ENCODE measurements around the gene ITGB7. TPM values are rescaled to one million over a fixed set of nuclear protein-coding genes. Genes with fewer than 3 reads are reported as not detected.

ITGB7 gene
- total and polyA plus RNA-seq, 2 of the 4 experiments (the other 2 are of a cell fraction), result 0.18 to 0.44 TPM

- Histone ChIP-seq H3K4me2 (ENCODE audit: low read depth, low read length) (no peak overlapping the region), H4K20me1 (ENCODE audit: insufficient read depth, low read length) (no peaks in the 10 kb centered on the region), H3K27me3 (ENCODE audit: control insufficient read depth, insufficient read depth, low read length) (no peaks in the 10 kb centered on the region), H2AFZ (replicated peaks; ENCODE audit: low read length, poor library complexity) (peak overlapping the region; percentile 45), H3K18ac (ENCODE audit: low read depth, low read length) (peak overlapping the region; percentile 20; the same call in 1 of the 2 replicates), H3K9me1 (ENCODE audit: insufficient read depth, low read length) (peaks cover 22% of the 10 kb centered on the region), H3K27ac (ENCODE audit: insufficient read depth, low read length) (peak overlapping the region; percentile 26; the same call in 1 of the 2 replicates), H3K9ac (ENCODE audit: low read depth, low read length) (no peak overlapping the region), H3K4me3 (ENCODE audit: insufficient read depth, low read depth, low read length) (no peak overlapping the region), H4K8ac (ENCODE audit: low read depth in 2 of 2, low read length in 2 of 2) (peak overlapping the region in 1 of 2 experiments; percentile 61; a peak in 2 of 4 replicates), H3K4ac (ENCODE audit: low read depth, low read length) (peak overlapping the region; percentile 8; the same call in 1 of the 2 replicates), H4K91ac (ENCODE audit: insufficient read depth, low read depth, low read length) (no peak overlapping the region), H3K36me3 (ENCODE audit: control insufficient read depth, insufficient read depth, low read length) (peaks cover 15% of the 10 kb centered on the region), H2BK20ac (ENCODE audit: low read depth, low read length) (no peak overlapping the region), H3K79me1 (ENCODE audit: low read depth in 1 of 2, low read length in 2 of 2) (peaks cover 5 to 39% of the 10 kb centered on the region in 2 experiments; a peak in 2 of 4 replicates), H2AK5ac (ENCODE audit: low read depth, low read length) (no peak overlapping the region; the same call in 1 of the 2 replicates), H4K5ac (ENCODE audit: low read depth, low read length) (0 out of 2 replicates have a peak overlapping the region, but pooled peaks have one; percentile 6), H3K4me1 (ENCODE audit: control insufficient read depth, insufficient read depth, low read length) (peaks cover 23% of the 10 kb centered on the region), H2BK5ac (ENCODE audit: low read depth, low read length, poor library complexity, severe bottlenecking) (peak overlapping the region; percentile 35), H3K23ac (ENCODE audit: low read depth, low read length) (no peak overlapping the region), H3K14ac (replicated peaks; ENCODE audit: low read depth, low read length) (0 out of 2 replicates have a peak overlapping the region, but pooled peaks have one; percentile 5), H2AK9ac (replicated peaks; ENCODE audit: low read depth, low read length, poor library complexity) (no peak overlapping the region), H3K56ac (ENCODE audit: extremely low read depth, insufficient read depth, low read length) (no peak overlapping the region), H3K9me3 (ENCODE audit: control insufficient read depth, insufficient read depth, low read length) (no peaks in the 10 kb centered on the region), H2BK15ac (ENCODE audit: low read depth, low read length) (no peak overlapping the region; the same call in 2 of the 3 replicates), H2BK120ac (ENCODE audit: low read depth, low read length) (peak overlapping the region; percentile 9; the same call in 1 of the 2 replicates)
- in situ Hi-C loops (cut with MboI; ENCODE audit: low sequenced_read_pairs), result no loop called here
- ATAC-seq (ENCODE audit: low read depth) (peak; percentile 54), DNase-seq (peak; percentile 42)
- BruUV-seq (replicated peaks), result no TSS peak
- TF ChIP-seq SMC3 (IDR thresholded peaks at IDR 0.05; ENCODE audit: low read depth, low read length), result 0 out of 2 replicates have a peak, but pooled peaks have one; percentile 5
- TF ChIP-seq FOS (IDR thresholded peaks at IDR 0.05; ENCODE audit: low read depth, low read length), result no peak
- peak; percentile 99 for TF ChIP-seq CEBPB (IDR thresholded peaks at IDR 0.05; ENCODE audit: low read depth, low read length)
- no peak for TF ChIP-seq POLR2A (IDR thresholded peaks at IDR 0.05; ENCODE audit: low read depth, low read length)
- dilution Hi-C loops (cut with HindIII; ENCODE audit: low sequenced_read_pairs, unreplicated experiment), result no loop called here
- CTCF ChIA-PET, result interaction anchor here (1.3 kb wide), 1 partner anchor 23 kb away, joined by 3 read pairs; no protein-coding TSS in a partner anchor
- POLR2A ChIA-PET (ENCODE audit: unreplicated experiment), result interaction anchor here (0.6 kb wide), 1 partner anchor 96 kb away, joined by 3 read pairs; the partner anchor contains the start of gene SPRYD3
- intact Hi-C loops (cut with micrococcal nuclease), result no loop called here
- WGBS, 2 experiments (ENCODE audit: extremely low coverage in 2 of 2, insufficient read length in 1 of 2), result no CpG with 5 or more reads among the region's 4 CpGs
Measured at GRCh38 chr12:53174881-53175491, 32.1 kb downstream of the ITGB7 start.
